ENCODE data around the gene CALN1.
"Not testable (repeated sequence)": the region's sequence is repeated elsewhere in the genome, so short reads cannot be mapped to it uniquely, and the experiment has no call there.

CALN1 gene

GRCh38 chr7:72412121-72412618 is at the start of gene CALN1:
Gene CALN1, minus strand, starts transcription at chr7:72412338.
- H3K4me3 ChIP-seq (ENCODE audit: low read depth, low read length); DNase-seq (ENCODE audit: low read depth): not testable (repeated sequence)

GRCh38 chr7:72453471-72453870 is 41.3 kb upstream of the CALN1 start:
- TF ChIP-seq CTCF (IDR thresholded peaks at IDR 0.05; ENCODE audit: insufficient read depth, low read depth, low read length, missing control alignments) = no peak
- H3K4me3 ChIP-seq (ENCODE audit: low read depth, low read length) = no peak overlapping the region
- DNase-seq (ENCODE audit: low read depth) = no peak

- no peak for TF ChIP-seq CTCF (IDR thresholded peaks at IDR 0.05; ENCODE audit: insufficient read depth, low read depth, low read length, missing control alignments)
- no peak for DNase-seq (ENCODE audit: low read depth)
- H3K4me3 ChIP-seq (ENCODE audit: low read depth, low read length) = no peak overlapping the region
Measured at GRCh38 chr7:72447465-72448204, 35.5 kb upstream of the CALN1 start.

- DNase-seq (ENCODE audit: low read depth) = peak; percentile 63
- no peak for TF ChIP-seq CTCF (IDR thresholded peaks at IDR 0.05; ENCODE audit: insufficient read depth, low read depth, low read length, missing control alignments)
- H3K4me3 ChIP-seq (ENCODE audit: low read depth, low read length) = no peak overlapping the region; the same call in 1 of the 2 replicates
Measured at GRCh38 chr7:72446591-72447462, 34.7 kb upstream of the CALN1 start.

GRCh38 chr7:72446131-72446530 is 34.0 kb upstream of the CALN1 start:
- no peak for TF ChIP-seq CTCF (IDR thresholded peaks at IDR 0.05; ENCODE audit: insufficient read depth, low read depth, low read length, missing control alignments)
- no peak for DNase-seq (ENCODE audit: low read depth)
- no peak overlapping the region; the same call in 1 of the 2 replicates for H3K4me3 ChIP-seq (ENCODE audit: low read depth, low read length)

- H3K4me3 ChIP-seq (ENCODE audit: low read depth, low read length) = no peak overlapping the region; the same call in 1 of the 2 replicates
- TF ChIP-seq CTCF (IDR thresholded peaks at IDR 0.05; ENCODE audit: insufficient read depth, low read depth, low read length, missing control alignments) = no peak
- no peak for DNase-seq (ENCODE audit: low read depth)
Measured at GRCh38 chr7:72445580-72445979, 33.4 kb upstream of the CALN1 start.

- DNase-seq (ENCODE audit: low read depth) = peak; percentile 70
- no peak for TF ChIP-seq CTCF (IDR thresholded peaks at IDR 0.05; ENCODE audit: insufficient read depth, low read depth, low read length, missing control alignments)
- H3K4me3 ChIP-seq (ENCODE audit: low read depth, low read length) = peak overlapping the region; percentile 8; the same call in 1 of the 2 replicates
Measured at GRCh38 chr7:72445075-72445474, 32.9 kb upstream of the CALN1 start.
